ENCODE data around the gene CEP44. TPM values are rescaled to one million over a fixed set of nuclear protein-coding genes. Genes with fewer than 3 reads are reported as not detected.
A peak's percentile ranks its signal among the peaks of the same experiment; 100 is the strongest.

The CEP44 gene
- total and polyA plus RNA-seq, 2 of the 4 experiments (the other 2 are of a cell fraction), result 3.5 to 9.5 TPM

DNA sequence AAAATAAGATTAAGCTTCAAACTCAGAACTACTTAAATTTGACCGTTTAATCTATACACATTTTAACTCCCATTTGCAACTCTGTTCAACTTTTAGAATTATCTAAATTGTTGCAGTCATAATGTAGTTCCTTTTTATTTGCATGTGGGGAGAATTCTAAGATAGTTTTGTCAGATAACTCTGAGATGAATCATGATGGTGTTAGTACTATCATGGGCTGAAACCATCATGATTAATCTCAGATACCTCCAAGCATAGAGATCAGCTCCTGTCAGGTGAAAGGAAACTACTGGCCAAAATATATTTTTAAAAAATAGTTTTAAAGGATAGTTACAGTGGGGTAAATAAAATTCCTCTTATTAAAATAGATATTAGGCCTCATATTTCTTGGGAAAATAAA is 39.3 kb upstream of the CEP44 start:
- no peak overlapping the region for H4K5ac ChIP-seq (ENCODE audit: low read depth, low read length)
- no peak overlapping the region for H3K23ac ChIP-seq (ENCODE audit: low read depth, low read length)
- no peak overlapping the region for H2AFZ ChIP-seq (replicated peaks; ENCODE audit: low read length, poor library complexity)
- no peaks in the 10 kb centered on the region for H3K9me1 ChIP-seq (ENCODE audit: insufficient read depth, low read length)
- H3K18ac ChIP-seq (ENCODE audit: low read depth, low read length), result no peak overlapping the region
- no peak overlapping the region for H3K4ac ChIP-seq (ENCODE audit: low read depth, low read length)
- H3K27me3 ChIP-seq (ENCODE audit: control insufficient read depth, insufficient read depth, low read length), result no peaks in the 10 kb centered on the region
- H3K36me3 ChIP-seq (ENCODE audit: control insufficient read depth, insufficient read depth, low read length), result no peaks in the 10 kb centered on the region
- no peak overlapping the region for H3K4me3 ChIP-seq (ENCODE audit: insufficient read depth, low read depth, low read length)
- TF ChIP-seq ELK1 (IDR thresholded peaks at IDR 0.05; ENCODE audit: borderline replicate concordance, low read depth, low read length) (no peak), CHD1 (IDR thresholded peaks at IDR 0.05; ENCODE audit: low read depth, low read length) (no peak)
- BruUV-seq (replicated peaks), result no TSS peak
- H2AK5ac ChIP-seq (ENCODE audit: low read depth, low read length), result no peak overlapping the region
- no peak overlapping the region for H3K9ac ChIP-seq (ENCODE audit: low read depth, low read length)
- no CpG with 5 or more reads among the region's 1 CpG for WGBS, 2 experiments (ENCODE audit: extremely low coverage in 2 of 2, insufficient read length in 1 of 2)
- no peak overlapping the region for H4K8ac ChIP-seq (ENCODE audit: low read depth in 2 of 2, low read length in 2 of 2)
- H3K9me3 ChIP-seq (ENCODE audit: control insufficient read depth, insufficient read depth, low read length), result no peaks in the 10 kb centered on the region
- H4K91ac ChIP-seq (ENCODE audit: insufficient read depth, low read depth, low read length), result no peak overlapping the region
- peak; percentile 81 for ATAC-seq (ENCODE audit: low read depth)
- no peak overlapping the region for H2BK20ac ChIP-seq (ENCODE audit: low read depth, low read length)
- in situ Hi-C loops (cut with MboI; ENCODE audit: low sequenced_read_pairs), result no loop called here
- H4K20me1 ChIP-seq (ENCODE audit: insufficient read depth, low read length), result no peaks in the 10 kb centered on the region
- no peak overlapping the region for H2AK9ac ChIP-seq (replicated peaks; ENCODE audit: low read depth, low read length, poor library complexity)
- CTCF ChIA-PET, result no interaction called here
- no peak overlapping the region for H2BK15ac ChIP-seq (ENCODE audit: low read depth, low read length)
- no peaks in the 10 kb centered on the region; a peak in 1 of 4 replicates for H3K79me1 ChIP-seq (ENCODE audit: low read depth in 1 of 2, low read length in 2 of 2)
- no peaks in the 10 kb centered on the region for H3K4me1 ChIP-seq (ENCODE audit: control insufficient read depth, insufficient read depth, low read length)
- intact Hi-C loops (cut with micrococcal nuclease), result no loop called here
- peak; percentile 25 for DNase-seq
- H3K27ac ChIP-seq (ENCODE audit: insufficient read depth, low read length), result no peak overlapping the region
- H2BK5ac ChIP-seq (ENCODE audit: low read depth, low read length, poor library complexity, severe bottlenecking), result no peak overlapping the region
- no peak overlapping the region for H2BK120ac ChIP-seq (ENCODE audit: low read depth, low read length)
- H3K14ac ChIP-seq (replicated peaks; ENCODE audit: low read depth, low read length), result no peak overlapping the region
- dilution Hi-C loops (cut with HindIII; ENCODE audit: low sequenced_read_pairs, unreplicated experiment), result no loop called here
- H3K4me2 ChIP-seq (ENCODE audit: low read depth, low read length), result no peak overlapping the region
- POLR2A ChIA-PET (ENCODE audit: unreplicated experiment), result no interaction called here
- H3K56ac ChIP-seq (ENCODE audit: extremely low read depth, insufficient read depth, low read length), result no peak overlapping the region
